Activated CD4-positive, alpha-beta T cell treated with anti-CD3 and anti-CD28 coated beads for 24 hours (primary cell): Measurements from ENCODE around the gene MBTPS1.

Experiments
- DNase-seq, 2 donors: peaks; one replicate each; pipeline ENCODE4 v3.0.0-alpha.2; 2020; ENCODE audit warnings: low read depth in 2 of 2

MBTPS1 gene

GRCh38 chr16:84098939-84099338 lies 17.8 kb downstream of the MBTPS1 start:
- DNase-seq: no peak

DNA sequence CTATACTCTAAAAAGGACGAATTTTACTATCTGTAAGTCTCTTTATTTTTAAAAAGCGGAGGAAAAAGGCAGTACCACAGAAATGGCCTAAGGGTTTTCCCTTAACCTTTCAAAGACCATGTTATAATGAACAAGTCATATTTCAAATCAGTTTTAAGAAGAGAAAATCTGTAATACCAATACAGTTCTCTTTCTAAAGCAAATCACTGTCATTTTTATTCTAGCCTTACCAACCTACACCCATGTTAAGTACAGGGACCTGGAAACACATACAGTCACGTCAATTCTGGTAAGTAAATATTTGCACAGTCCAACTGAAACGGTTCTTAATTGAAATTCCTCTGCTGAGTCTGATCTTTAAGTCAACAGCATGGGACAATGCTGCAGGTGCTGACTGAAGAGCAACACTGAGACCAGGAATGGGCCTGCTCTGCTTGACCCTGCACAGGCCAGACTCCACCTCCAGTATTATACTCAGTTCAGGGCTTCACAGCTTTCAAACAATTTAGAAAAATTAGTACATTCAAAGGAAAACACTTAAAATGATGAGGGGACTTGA lies 20.2 kb downstream of the MBTPS1 start:
- no peak for DNase-seq

DNA sequence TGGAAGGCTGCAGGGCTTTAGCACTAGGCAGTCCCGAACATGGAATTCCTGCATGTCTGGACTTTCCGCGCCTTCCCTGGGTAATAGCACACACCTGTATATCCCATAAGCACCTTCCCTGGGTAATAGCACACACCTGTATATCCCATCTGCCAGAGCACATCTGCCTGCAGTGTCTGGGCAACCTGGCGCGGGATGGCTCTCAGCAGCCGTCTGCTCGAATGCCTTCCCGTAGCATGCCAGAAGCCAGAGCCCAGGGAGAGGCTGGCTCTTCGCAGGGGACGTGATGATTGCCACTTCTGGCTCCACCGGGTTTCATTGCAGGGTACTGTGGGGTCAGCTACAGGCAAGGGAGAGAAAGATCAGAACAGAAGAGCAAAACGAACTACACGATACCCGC lies 21.3 kb downstream of the MBTPS1 start:
- DNase-seq: no peak

DNA sequence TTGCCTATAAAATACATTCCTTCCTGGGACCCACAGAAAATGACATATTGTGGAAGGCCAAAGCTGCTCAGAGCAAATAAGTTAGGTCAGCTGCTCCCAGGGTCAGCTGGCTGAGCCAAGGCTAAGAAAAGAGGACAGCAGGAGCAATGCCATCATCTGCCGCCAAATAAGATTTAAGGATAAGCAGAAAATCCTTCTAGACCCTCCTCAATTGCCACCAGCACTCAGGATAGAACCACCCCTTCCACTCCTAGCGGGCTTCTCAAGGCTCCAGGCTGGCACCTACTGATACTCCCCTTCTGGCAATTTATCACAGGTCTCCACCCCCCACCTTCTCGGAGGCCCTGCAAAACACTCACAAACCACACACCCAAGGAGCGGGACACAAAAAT lies 22.9 kb downstream of the MBTPS1 start:
- no peak for DNase-seq

- DNase-seq: no peak
These were observed 23.4 kb downstream of the MBTPS1 start for GRCh38 chr16:84093120-84093878.

DNA sequence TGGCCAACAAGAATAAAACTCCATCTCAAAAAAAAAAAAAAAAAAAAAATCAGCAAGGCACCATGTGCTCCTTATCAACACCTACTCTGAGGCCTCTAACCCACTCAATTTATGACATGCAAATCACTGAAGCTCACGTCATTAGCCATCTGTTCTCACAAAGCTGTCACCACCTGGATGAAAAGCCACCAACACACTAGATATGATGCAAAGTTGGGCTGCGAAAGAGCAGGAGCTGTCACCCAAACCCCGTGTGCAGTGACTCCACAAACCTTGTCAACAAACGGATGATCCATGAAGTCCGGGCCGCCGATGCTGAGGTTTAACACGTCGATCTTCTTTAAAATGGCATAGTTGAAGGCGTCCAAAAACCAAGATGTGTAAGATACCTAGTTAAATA lies 25.3 kb downstream of the MBTPS1 start:
- DNase-seq: no peak

GRCh38 chr16:84090211-84090610 lies 26.5 kb downstream of the MBTPS1 start:
- DNase-seq: no peak

DNA sequence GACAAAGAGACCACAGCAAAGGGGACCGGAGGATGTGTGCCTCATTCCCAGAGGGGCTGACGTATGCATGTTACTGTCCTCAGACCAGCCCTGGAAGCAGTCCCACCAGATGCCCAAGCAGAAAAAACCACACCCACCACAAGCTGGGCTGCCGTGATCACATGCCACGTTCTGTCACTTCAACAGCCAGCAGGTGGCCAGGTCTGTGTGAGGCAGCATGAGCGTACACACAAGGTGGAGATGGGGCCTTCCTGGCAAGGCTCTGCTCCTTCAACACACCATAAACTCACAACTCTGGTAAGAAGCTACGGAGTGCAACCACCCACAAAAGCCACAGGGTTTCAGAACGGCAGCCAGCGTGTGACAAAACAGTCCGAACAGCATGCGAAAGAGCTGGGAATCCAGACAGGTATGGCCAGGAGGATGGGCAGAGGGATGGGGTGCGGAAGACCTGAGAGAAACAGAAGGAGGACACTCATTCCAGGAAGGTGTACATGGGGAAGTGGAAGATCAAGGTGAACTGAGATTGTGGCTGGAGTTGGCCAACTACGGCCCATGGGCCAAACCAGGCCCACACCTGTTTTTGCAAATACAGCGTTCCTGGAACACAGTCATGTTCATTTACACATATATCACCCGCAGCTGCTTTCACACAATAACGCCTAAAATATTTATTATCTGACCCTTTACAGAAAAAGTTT lies 27.9 kb downstream of the MBTPS1 start:
- peak; percentile 27 to 37 for DNase-seq

DNA sequence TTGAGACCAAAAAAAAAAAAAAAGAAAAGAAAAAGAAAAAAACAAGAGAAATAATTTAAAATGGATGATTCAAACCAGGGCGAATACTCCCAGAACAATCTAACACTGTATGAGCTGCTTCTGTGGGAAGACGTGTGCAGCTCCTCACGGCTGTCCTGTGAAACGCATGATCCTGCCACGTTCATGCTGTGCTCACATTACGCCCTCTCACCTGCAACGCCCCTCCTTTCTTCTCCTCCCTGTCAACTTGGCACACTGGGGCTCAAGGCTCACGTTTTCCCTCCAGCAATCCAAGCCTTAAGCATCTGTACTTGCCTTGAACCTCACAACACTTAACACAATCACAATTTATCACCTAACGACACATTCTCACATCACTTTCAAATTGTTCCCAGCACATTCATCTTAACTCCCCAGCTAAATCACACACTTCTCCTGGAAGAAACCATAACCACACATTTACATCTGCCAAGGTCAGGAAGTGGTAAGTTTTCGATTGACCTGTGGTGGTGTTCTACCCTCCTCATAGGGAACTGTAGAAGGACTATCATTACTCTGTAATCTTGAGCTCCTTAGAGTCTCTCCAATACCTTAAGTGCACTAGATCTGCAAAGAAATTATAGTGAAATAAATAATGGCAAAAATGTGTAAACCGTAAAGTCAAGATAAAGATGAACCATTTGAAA lies 29.1 kb downstream of the MBTPS1 start:
- no peak for DNase-seq

DNA sequence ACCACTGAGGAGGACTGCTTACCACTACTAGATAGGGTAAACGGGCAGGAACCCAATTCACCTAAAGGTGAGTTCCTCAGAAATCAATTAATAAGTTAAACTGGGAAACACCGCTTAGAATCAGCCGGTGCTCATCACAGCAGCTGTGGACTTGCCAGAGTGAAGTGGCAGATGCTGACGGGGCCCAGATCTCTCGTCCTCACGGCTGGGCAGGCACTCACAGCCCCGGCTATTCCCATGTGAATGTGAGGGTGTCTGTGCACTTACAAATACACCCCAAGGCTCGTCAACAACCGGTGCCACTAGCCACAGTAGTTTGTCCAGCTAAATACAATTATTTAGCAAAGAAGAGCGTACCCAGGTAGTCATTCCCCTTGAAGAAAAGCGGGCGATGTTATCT lies 29.7 kb downstream of the MBTPS1 start:
- no peak for DNase-seq

GRCh38 chr16:84086341-84086740 lies 30.4 kb downstream of the MBTPS1 start:
- no peak for DNase-seq

- no peak for DNase-seq
These were observed 31.0 kb downstream of the MBTPS1 start for GRCh38 chr16:84085773-84086172.

DNA sequence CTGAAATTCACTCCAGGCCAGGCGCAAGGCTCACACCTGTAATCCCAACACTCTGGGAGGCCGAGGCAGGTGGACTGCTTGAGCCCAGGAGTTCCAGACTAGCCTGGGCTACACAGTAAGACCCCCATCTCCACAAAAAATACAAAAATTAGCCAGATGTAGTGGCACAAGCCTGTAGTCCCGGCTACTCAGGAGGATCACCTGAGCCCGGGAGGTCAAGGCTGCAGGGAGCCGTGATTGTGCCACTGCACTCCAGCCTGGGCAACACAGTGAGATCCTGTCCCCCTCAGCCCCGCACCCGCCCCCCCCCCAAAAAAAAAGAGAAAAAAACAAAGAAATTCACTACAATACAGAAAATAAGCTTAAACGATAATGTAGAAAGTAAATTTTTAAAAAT lies 31.5 kb downstream of the MBTPS1 start:
- DNase-seq: no peak

- DNase-seq: peak; percentile 52 to 56
These were observed 32.0 kb downstream of the MBTPS1 start for GRCh38 chr16:84084570-84085270.

DNA sequence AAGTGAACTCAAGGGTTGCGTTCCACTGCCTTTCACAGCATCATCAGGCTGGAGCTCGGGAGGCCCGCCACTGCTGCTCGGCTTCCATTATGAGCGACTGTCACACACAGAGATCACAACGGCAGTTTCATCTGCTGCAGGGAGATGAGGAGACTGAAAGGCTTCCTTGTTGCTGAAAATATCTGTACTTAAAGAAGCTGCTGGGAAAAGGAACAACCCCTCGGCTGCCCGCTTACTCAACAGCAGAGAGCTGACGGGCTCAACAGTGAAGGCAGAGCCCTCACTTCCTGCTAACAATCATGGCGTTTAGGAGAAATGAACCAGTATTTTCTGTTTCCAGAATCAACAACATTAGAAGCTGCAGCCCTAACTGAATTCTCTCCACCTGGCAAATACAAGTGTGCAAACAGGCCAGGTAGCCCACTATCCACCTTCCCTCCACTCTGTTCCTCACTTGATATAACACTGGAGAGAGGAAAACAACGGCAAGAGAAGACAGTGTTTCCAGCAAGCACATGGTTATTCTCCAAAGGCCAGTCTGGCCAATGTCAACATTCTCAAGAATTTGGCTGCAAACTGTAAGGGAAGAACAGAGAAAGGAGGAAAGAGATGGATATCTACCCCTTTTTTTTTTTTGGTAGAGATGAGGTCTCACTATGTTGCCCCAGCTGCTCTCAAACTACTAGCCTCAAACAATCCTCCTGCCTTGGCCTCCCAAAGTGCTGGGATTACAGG lies 33.7 kb downstream of the MBTPS1 start:
- DNase-seq: no peak

DNA sequence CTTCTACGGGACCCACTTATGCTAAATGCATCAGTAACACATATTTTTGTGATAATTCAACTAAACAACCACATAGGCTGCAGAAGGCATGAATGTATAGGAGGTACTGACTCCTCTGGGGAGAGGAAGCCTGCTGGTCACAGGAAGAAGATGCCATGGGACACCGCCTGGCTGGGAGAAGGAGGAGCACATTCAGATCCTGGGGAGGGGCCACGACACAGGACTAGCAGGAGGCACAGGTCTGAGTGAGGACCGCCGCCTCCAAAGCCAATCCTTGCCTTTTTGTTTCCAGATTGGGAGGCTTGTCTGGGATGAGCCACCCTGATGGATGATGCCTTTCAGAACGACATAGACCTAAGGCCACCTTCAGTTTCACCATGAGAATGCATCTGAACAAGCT lies 34.6 kb downstream of the MBTPS1 start:
- DNase-seq: no peak

DNA sequence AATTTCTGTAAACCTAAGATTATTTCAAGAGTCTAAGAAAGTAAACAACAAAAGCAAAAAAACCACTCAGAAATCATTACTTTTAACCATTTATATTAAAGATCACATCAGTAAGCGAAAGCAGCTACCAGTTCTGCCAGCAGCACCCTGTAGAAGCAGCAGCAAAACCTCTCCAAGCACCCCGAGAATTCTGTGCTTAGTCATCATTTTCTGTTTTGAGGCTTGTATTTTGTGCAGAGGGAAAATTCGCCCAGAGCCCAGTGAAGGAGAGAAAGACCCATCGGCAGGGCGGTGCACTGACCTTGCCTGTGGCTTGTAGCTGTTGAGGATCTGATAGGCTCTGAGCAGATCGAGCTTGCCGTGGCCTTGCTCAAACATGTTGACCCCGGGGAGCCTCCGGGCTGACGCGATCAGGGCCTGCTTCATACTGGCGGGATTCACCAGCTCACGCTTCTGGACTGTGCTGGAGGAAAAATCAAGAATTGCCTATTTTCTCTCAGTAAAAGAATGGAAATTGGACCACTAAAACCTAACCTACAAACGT lies 35.2 kb downstream of the MBTPS1 start:
- DNase-seq: no peak

DNA sequence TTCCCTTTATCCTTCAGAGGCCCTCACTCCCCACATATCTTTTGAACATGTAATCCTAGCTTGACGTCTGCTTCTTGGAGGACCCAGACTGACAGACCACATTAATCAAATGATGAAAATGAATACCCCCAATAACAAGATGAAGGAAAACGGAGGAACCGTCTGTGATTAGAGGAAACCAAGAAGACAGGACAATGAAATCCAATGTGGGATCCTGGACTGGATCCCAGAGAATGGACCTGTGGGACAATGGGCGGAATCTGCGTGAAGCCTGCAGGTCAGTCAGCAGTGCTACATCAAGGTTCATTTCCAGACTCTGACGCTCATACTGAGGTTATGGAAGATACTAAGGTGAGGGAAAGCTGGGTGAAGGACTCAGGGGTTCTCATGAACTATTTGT lies 35.9 kb downstream of the MBTPS1 start:
- DNase-seq: no peak

DNA sequence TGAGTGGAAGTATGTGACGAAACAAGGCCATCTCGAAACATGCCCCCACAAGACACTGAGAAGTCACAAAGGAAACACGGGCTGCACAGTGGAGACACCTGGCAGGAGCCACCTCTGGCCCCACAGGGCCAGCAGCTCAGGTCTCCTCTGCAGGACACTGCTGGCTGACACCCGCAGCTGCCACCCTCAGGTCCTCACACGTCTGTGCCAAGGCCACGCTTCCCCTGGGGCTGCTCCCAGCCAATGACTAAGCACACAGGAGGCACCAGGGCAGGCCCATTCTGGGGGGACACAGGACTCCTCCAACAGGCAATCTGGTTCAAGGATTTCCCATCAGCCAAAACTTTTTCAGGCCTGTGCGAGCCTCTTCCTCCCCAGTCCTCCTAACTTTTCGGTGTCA lies 36.4 kb downstream of the MBTPS1 start:
- no peak for DNase-seq

DNA sequence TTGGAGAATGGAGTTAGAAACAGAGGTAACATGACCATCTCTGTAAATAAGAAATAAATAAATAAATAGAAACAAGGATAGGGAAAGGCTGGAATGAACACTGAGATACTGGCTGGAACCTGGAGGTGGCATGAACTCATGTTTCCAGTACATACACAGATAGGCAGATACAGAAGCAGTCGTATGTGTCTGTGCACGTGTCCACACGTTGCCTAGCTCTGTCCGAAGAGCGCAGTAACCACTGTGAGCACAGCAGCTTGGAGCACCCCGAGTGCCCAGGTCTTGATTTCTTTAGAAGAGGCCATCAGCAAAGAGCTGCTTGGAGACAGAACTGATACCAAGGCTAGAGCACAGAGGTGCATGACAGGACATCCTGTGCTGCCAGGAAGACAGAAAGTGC lies 37.1 kb downstream of the MBTPS1 start:
- DNase-seq: no peak

- DNase-seq: no peak
These were observed 41.4 kb downstream of the MBTPS1 start for GRCh38 chr16:84075376-84075775.
